GM19193 (cell line): Measurements from ENCODE around the gene PHOX2A.

ENCODE experiments used
- POLR2A ChIP-seq: IDR thresholded peaks from 4 replicates; pipeline ENCODE4 v1.6.1; 2011; ENCODE audit not compliant: insufficient read depth, insufficient read length; ENCODE audit errors: extremely low read depth

The PHOX2A gene

DNA sequence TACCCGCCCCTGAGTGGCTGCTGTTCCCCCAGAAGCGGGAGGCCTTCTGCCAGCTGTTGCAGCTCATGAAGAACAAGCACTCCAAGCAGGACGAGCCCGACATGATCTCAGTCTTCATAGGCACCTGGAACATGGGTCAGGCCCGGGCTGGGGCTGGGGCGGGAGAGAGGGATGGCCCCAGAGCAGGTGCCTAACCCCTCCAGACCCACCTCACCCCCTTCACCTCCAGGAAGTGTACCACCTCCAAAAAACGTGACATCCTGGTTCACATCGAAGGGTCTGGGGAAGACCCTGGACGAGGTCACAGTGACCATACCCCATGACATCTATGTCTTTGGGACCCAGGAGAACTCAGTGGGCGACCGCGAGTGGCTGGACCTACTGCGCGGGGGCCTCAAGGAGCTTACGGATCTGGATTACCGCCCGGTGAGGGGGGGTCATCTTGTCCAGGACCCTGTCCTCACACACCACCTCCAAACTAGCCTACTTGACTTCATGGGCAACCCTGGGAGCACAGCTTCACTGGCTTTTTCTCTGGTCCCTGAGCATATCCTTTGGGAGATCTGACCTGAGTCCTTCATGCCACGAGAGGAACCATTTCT is 13.1 kb downstream of the PHOX2A start:
- TF ChIP-seq POLR2A, result no peak

DNA sequence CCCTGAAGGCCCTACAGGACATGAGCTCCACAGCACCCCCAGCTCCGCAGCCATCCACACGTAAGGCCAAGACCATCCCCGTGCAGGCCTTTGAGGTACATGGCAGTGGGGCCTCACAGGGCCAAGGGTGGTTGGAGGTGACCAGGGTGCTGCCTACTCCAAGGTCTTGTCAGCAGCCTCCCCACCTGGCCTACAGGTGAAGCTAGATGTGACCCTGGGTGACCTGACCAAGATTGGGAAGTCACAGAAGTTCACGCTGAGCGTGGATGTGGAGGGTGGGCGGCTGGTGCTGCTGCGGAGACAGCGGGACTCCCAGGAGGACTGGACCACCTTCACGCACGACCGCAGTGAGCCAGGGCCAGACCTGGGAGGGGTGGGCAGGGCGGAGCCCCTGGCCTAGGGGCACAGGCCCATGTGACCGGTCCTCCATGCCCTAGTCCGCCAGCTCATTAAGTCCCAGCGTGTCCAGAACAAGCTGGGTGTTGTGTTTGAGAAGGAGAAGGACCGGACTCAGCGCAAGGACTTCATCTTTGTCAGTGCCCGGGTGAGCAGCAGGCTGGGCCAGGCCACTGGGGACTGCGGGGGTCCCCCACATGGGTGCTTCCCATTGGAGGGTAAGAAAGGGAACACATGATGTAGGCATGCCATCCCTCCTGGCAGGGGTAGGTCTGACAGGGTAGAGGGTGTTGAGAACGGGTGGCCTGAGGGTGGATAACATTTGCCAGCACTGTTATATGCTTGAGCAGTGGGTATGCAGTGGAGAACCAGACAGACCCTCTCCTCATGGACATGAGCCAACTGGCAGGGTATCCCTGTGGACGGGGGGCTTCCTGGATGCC is 13.8 kb downstream of the PHOX2A start:
- TF ChIP-seq POLR2A, result no peak

DNA sequence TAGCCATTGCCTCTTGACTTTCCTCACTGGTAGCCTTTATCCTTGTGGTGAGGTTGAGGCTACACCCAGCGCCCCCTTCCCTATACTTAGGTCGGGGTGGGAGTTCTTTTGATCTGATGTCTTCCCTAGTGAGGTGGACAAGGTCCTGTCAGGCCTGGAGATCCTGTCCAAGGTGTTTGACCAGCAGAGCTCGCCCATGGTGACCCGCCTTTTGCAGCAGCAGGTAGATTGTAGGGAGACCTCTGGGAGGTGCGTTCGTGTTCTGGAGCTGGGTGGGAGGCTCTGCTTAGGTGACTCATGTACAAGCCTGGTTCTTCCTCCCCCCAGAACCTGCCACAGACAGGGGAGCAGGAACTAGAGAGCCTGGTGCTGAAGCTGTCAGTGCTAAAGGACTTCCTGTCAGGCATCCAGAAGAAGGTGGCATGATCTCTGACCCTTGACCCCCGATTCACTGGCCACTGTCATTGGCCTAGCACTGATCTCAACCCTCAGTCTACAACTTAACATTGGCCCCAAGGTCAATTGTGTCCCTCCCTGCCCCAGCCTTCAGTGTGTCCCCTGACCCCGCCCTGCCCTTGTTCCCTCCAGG is 14.5 kb downstream of the PHOX2A start:
- no peak for TF ChIP-seq POLR2A

DNA sequence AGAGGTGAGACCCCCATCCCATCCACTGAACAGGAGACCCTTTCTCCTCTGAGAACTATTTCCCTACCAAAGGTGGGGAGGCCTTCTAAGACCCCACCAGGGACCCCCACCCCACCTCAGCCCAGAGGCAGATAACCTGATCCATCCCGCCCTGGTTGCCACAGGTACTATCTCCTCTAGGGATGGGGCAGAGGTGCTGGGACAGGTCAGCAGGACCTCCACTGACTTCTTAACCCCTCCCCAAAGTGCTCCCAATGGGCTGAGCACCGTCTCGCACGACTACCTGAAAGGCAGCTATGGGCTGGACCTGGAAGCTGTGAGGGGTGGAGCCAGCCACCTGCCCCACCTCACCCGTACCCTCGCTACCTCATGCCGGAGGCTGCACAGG is 15.1 kb downstream of the PHOX2A start:
- no peak for TF ChIP-seq POLR2A

DNA sequence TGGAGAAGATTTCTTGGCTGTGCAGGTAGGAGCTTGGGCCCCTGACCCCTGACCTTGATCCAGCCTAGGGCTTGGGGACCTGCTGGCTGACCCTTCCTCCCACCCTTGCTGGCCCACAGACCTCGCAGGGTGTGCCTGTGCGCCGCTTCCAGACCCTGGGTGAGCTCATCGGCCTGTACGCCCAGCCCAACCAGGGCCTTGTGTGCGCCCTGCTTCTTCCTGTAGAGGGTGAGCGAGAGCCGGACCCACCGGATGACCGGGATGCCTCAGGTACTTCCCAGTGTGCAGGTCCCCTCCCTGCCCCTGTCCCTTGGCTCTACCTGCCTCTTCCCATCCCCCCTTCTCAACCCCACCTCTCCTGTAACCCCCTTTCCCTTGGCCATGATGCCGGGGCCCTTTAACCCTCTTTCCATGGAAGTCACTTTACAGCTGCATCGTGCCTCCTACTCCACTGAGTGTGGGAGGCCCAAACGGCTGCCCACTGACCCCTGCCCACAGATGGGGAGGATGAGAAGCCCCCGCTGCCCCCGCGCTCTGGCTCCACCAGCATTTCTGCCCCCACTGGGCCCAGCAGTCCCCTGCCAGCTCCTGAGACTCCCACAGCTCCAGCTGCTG is 15.6 kb downstream of the PHOX2A start:
- no peak for TF ChIP-seq POLR2A

DNA sequence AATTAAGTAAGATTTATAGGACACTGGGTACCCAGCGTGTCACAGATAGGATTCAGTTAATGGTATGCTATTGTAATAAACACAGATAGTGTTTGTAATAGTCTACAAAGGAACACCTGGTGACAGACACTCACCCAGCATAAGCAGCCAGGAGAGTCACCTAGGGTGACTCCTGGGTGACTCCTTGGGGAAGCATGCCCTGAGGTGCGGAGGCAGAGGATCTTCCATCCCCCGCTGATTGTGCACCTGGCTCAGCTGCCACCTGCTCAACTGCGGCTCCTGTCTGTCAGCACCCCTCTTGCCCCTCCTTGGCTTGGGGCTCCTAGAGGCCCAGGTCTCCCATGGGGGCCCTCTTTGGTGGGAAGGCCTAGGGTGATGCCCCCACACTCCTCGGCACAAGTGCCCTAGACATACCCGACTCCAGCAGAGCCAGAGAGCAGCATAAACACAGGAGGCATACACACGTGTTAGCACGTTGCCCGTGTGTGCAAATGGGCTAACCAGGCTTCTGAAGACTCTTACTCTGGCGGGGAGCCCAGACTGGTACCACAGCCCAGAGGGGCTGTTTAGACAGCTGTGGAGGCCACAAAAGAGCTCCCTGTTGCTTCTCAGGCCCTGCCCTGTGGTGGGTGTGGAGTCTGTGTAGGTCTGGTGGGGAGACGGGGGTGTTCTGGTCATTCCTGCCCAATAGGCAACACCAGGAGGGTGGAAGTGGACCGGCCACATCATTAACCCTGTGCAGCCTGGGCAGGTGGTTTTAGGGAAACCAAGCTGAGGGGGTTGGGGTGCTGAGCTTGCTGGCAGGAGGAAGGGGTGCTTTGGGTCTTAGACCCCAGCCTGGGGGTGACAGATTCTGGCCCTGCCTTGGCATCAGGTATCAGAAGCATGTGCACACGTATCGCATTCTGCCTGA is 16.4 kb downstream of the PHOX2A start:
- TF ChIP-seq POLR2A, result peak; percentile 17

DNA sequence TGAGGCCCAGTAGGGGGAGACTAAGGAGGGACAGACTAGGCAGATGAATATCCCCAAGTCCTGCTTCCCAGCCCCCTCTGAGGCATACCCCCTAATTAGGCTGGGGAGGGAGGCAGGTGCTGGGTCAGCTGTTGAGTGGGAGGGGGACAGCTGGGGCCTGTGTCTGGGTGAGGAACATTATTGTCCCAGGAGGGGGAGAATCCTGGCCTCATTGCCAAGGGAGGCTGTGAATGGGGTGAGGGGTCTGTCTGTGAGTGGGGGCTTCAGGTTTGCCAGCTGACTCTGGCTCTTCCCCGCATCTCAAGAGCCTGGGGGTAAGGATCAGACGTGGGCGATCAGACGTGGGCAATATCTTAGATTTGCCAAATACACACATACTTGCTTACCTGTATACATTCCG is 17.3 kb downstream of the PHOX2A start:
- no peak for TF ChIP-seq POLR2A

DNA sequence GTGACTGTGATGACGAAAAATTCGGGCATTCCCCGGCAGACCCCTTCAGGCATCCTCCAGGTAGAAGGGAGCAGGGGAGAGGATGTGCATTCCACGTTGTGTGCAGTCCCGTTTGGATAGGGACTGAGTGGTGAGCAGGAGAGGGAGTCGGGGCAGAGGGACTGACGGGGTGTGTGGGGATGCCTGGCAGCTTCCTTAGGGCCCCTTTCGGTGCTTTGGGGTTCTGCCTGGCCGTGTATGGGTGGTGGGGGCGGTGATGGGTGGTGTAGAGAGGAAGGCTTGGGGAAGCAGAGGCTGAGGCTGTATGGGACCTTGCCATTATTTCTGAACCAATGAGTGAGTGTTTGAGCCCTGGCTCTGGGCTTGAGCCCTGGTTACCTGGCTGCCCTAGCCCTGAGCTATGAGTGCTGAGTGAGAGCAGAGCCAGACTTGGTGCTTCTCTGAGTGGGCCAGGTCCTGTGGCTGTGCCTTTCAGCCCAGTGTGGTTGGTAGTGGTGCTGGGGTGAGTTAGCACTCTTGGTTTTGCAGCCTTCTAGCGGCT is 18.5 kb downstream of the PHOX2A start:
- TF ChIP-seq POLR2A, result no peak

DNA sequence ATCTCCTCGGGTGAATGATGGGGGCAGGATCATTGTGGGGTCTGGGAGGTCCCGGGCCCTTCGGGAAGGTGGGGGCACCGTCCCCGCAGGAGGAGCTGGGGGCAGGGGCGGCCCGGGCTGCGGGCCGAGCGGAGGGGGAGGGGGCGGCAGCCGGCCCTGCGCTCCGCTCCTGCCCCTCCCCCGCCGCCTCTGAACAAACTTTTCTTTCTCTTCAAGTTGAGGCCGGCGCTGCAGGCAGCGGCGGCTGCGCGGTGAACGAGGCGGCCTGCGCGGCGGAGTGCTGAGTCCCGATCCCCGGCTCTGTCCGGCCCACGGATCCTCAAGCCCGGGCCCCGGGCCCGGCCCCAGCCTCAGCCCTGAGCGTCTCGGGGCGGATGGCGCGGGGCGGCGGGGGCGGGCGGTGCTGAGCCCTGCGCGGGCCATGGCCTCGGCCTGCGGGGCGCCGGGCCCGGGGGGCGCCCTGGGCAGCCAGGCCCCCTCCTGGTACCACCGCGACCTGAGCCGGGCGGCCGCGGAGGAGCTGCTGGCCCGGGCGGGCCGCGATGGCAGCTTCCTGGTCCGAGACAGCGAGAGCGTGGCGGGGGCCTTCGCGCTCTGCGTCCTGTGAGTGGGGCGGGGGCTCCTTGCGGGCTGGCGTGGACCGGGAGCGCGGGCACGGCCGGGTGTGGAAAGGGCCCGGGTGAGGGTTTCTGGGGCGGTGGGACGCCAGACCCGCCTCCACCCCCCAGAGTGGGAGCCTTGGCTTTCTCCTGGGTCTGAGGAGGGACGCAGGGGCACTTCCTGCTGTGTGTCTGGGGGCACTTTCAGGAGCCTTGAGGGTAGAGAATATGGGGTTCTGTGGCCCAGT is 19.2 kb downstream of the PHOX2A start, which contains the start of gene INPPL1:
Gene INPPL1 (plus strand): TSS at position 204 of the 847 bp plus-strand sequence. CDS start 218 bp downstream, at position 422.
- peak; percentile 37 for TF ChIP-seq POLR2A

DNA sequence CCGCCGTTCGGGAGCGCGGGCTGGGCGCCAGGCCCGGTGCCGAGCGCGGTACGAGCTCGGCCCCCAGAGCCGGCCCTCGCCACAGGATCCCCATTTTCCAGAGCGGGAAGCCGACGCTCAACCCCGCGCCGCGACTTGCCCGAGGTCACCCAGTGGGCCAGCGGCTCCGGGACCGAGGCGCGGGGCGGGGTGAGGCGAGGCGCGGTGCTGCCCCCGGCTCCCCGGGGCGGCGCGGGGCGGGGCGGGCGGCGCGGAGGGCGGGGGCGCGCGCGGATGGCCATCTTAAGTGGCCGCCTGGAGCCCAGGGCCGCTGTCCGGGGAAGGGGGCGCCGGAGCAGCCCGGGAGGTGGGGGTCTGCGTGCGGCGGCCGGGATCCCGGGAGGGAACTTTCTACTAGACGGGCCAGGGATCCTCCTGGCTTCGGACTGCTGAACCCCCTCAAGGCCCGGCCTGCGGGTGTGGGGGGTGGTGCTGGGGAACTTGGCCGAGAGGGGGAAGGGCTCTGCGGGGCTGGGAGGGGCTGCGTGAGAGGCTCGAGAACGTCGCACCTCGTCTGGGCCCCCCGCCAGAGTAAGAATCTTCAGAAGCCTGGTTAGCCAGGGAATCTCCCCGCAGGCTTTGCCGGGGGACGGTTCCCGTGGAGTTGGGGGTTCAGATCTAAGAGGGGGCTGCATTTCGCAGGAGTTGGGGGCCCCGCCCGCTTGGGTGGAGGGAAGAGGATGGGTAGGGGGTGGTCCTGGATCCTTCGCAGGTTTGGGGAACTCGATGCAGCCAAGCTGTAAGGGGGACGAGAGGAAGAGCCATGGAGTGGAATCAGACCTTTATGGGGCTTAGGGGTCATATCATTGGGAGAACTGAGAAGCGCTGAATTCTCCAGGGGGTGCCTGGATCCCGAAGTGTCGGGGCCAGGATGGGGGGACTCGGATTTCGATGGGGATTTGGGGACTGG is 20.1 kb downstream of the PHOX2A start:
- peak; percentile 51 for TF ChIP-seq POLR2A

DNA sequence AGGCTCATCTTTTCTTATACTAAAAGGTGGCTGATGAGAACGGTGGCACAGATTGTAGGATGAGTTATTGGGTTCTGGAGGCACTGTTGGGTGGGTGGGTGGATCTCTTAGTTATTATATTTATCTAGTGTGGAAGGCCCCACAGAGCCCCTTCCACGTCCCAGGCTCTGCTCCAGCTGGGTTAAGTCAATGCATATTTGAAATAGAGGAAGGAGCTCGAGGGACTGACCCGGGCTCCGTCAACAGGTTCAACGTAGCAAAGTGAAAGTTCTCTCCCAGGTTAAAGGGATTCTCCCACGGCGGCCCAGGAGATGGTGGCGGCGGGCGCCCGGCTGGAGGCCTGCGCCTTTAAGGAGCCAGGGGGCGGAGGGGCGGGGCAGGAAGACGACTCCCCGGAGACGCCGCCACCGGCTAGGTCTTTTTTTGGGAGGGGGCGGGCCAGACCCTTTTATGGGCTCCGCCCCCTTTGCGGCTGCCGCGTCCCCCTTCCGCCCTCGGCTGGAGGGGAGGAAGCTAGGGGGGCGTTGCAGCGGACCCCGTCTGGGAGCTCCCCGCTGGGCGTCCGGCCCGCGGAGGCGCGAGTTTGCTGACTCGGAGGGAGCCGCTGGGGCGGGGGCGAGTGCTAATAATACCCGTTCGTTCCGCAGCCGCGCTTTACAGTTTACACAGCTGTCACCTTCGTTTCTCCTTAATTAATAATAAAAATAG is 20.9 kb downstream of the PHOX2A start:
- peak; percentile 19 for TF ChIP-seq POLR2A
